ENCODE measurements around the gene NIPA2.
A peak's percentile ranks its signal among the peaks of the same experiment; 100 is the strongest.

NIPA2 gene

DNA sequence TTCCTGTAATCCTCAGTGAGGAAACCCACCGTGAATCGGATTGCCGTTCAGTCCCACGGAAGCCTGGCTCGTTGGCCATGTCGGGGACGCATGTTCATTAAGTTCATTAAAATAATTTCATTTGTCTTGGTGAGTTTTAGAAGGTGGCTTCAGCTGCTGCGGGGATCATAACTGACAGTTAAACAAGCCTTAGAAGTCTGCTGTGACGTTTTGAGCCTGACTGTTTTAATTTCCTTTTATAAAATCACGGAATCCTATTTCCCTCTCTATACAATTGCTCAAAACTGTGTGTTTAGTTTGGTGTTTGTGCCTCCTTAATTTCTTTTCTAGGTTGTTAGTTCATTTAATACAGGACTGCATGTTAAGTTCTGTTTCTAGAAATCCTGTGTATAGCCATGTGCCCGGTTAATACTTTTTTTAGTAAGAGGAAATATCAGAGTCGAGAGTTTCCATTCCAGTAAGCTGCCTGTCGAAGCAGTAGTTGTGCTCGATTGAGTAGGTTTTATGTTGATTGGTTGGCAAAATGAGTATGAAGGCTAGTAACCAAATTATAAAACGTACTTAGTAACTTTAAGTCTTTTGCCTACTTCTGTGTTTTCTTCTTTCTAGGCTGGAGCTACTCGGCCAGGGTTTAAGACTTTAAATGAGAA, 705 bp downstream of the NIPA2 start:
- peak; percentile 36 for DNase-seq (ENCODE audit: low spot score)

- DNase-seq (ENCODE audit: low spot score): no peak
Observed at GRCh38 chr15:22844421-22845288, 6.2 kb downstream of the NIPA2 start.

DNA sequence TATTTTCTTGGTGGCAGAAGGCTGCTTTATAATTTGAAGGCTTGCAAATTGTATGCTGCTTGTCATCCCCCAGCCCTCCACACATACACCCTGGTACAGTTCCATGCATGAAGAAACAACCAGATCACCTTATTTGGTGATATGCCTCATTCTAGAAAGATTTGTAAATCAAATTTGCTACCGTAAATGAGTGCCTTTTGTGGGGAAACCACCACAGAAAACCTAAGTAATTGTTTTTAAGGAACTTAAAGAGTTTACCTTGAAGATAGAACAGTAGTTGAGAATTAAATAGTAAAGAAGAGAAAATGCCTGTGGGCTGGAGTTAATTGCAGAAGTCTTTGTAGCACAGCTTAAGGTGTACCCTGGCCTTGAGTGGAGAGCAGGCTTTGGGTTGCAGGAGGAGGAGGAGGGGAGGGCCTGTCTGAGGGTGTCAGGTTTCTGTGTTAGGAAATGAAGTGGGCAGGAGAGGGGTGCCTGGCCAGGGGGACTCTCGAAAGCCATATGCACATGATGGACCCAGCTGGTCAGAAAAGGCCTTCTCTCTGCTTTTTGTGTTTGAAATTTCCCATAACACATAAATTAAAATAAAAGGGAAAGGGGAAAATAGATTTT, 6.9 kb downstream of the NIPA2 start:
- DNase-seq (ENCODE audit: low spot score): no peak

GRCh38 chr15:22846073-22846472, 7.6 kb downstream of the NIPA2 start:
- no peak for DNase-seq (ENCODE audit: low spot score)

DNA sequence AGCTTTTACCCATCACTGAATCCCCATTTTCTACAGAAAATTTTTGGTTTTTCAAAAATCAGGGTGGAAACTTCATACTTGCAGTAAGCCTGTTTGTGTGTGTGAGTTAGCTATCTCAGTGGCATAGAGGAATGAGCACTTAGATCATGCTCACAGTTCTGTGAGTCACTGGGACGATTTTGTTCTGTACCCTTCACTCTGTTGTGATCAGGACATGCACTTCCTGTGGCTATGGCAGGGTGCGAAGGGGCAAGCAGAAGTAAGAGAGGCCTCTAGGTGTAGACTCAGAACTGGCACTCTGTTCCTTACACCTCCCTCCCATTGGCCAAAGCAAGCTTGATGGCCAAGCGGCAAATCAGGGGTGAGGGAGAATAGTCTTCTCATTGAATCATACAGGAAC, 11.6 kb downstream of the NIPA2 start:
- no peak for DNase-seq (ENCODE audit: low spot score)

GRCh38 chr15:22851513-22851912, 13.0 kb downstream of the NIPA2 start:
- DNase-seq (ENCODE audit: low spot score): no peak

DNA sequence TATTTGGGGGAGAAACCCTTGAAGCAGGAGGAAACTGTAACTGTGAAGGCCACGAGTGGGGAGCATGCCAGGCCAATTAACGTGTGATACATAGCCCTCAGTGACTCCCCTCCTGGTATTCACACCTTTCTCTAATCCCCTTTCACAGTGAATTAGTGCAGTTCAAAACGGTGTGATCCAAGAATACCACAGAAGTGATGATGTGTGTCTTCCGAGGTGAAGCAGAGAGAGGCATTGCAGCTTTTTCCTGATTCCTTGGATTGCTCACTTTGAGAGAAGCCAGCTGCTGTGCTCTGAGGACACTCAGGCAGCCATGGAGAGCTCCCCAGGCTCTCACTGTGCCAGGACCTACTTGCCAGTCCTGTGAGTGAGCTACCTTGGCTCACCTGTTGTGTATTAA, 17.3 kb downstream of the NIPA2 start:
- no peak for DNase-seq (ENCODE audit: low spot score)

- DNase-seq (ENCODE audit: low spot score): no peak
Observed at GRCh38 chr15:22856659-22857058, 18.2 kb downstream of the NIPA2 start.

DNA sequence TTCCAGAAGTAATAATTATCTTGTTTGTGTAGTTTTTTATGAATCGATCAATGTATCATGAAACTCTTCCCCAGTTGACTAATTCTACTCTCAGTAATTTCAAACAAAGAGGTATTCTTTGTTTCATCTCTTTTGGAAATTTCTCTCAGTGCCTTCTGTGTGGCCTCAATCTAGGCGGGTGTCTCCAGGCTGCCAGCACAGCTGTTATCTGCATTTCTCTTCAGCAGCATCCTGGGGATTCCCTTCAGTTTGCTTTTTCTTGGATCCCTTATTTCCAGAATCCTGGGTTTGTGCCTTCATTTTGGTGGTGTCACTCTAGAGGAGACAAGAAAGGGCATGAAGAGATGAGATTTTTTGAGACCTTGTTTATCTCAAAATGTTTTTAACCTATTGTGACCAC, 22.7 kb downstream of the NIPA2 start:
- DNase-seq (ENCODE audit: low spot score): peak; percentile 14

DNA sequence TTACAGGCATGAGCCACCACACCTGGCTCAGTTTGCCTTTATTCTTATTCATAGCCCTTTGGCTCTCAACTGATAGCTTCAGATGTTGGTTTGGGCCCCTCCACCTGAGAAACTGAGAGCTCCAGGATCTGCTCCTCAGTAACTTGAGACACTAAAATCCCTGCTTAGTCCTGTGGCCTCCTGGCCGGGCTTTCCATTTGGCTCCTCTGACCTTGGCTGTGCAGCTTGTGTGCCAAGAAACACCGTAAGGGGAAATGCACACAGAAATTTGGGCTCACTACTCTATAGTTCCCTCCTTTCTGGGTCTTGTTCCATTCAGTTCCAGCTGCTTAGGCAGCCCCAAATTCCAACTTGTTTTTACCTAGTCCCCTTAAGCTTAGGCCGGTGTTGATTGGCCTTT, 24.9 kb downstream of the NIPA2 start:
- DNase-seq (ENCODE audit: low spot score): no peak

DNA sequence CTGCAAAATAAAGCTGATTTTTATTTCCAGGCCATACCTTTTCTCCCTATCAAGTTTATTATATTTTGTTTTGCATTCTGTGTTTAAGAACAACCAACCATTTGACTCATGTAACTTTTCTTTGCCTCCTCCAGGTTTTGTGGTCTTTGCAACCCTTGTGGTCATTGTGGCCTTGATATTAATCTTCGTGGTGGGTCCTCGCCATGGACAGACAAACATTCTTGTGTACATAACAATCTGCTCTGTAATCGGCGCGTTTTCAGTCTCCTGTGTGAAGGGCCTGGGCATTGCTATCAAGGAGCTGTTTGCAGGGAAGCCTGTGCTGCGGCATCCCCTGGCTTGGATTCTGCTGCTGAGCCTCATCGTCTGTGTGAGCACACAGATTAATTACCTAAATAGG, 27.6 kb downstream of the NIPA2 start:
- DNase-seq (ENCODE audit: low spot score): no peak

DNA sequence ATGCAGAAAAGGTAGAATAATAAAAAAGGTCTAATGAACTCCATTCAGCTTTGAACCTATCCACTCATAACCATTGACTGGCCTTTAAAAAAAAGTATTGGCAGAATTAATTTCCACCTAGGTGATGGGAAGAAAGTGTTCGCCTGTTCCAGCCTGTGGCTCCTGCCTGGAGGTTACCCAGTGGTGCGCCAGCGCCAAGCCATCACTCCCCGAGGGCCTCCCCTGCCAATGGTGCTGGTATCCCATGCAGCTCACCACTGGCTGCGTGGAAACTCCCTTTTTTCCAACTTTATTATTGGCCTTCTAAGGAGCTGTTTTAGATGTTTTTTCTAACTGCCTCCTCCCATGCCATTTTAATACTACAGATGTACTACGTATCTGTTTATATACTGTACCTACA, 29.4 kb downstream of the NIPA2 start:
- DNase-seq (ENCODE audit: low spot score): no peak

- DNase-seq (ENCODE audit: low spot score): peak; percentile 21
Observed at GRCh38 chr15:22868495-22868894, 30.0 kb downstream of the NIPA2 start.

GRCh38 chr15:22868928-22869327, 30.5 kb downstream of the NIPA2 start:
- no peak for DNase-seq (ENCODE audit: low spot score)

DNA sequence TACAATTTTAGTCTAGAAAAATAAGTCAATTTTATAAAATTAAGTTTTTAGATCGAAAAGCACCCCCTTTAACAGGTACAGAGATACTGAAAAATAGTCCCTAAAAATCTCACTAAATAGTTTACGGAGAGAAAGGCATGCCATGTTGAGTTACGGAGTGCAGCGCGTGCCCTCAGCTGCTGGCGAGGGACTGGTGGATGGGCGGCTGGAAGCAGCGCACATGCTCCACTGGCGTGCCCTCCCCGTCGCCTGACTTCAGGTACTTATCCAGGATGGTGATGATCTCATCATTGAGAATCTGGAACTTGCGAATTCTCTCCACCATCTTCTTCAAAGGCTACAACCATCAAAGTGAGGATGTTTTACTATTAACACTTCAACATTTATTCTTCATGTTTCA, 31.4 kb downstream of the NIPA2 start:
- no peak for DNase-seq (ENCODE audit: low spot score)

GRCh38 chr15:22870865-22871264, 32.4 kb downstream of the NIPA2 start:
- DNase-seq (ENCODE audit: low spot score): no peak

GRCh38 chr15:22871481-22872086, 33.1 kb downstream of the NIPA2 start:
- no peak for DNase-seq (ENCODE audit: low spot score)

GRCh38 chr15:22872936-22873701, 34.7 kb downstream of the NIPA2 start:
- no peak for DNase-seq (ENCODE audit: low spot score)

DNA sequence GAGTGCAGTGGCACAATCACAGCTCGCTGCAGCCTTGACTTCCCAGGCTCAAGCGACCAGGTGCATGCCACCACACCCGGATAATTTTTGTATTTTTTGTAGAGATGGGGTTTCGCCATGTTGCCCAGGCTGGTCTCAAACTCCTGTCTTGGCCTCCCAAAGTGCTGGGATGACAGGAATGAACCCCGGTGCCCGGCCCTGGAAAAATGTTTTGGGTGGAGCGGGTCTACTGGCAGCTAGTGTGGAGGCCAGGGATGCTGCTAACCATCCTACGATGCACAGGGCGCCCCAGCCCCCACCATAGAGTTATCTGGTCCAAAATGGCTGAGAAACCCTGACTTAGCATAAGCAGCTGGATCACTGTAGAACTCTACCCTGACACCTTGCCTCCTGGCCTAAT, 35.4 kb downstream of the NIPA2 start:
- no peak for DNase-seq (ENCODE audit: low spot score)

GRCh38 chr15:22874256-22874655, 35.8 kb downstream of the NIPA2 start:
- no peak for DNase-seq (ENCODE audit: low spot score)

DNA sequence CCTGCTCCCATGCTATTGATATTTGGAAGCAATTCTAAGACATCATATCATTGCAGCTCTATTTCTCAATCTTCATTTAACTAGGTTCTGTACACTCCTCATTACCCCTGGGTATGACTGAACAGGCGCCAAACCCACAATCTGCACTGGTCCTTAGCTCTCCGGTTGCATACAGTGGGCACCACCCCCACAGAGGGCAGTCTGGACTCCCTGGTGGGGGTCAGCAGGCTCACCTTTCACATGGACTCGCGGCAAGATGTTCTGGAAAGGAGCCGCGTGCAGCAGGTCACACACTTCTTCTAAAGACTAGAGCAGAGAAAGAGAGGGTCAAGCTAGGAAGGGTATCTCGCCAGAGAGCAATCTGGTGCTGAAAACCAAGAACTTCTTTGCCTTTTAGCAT, 36.5 kb downstream of the NIPA2 start:
- no peak for DNase-seq (ENCODE audit: low spot score)

GRCh38 chr15:22877117-22877516, 38.7 kb downstream of the NIPA2 start:
- no peak for DNase-seq (ENCODE audit: low spot score)

Data from COLO829 (cell line).